ENCODE data around the gene PLPP4. TPM values are rescaled to one million over a fixed set of nuclear protein-coding genes. Genes with fewer than 3 reads are reported as not detected.

The PLPP4 gene
- total and polyA plus RNA-seq, 2 donors from 2014 or later = 6.4 to 11.2 TPM

GRCh38 chr10:120505866-120506265, 48.8 kb downstream of the PLPP4 start:
- DNase-seq (no peak), FAIRE-seq (no peak)
- no peak for TF ChIP-seq CTCF (IDR thresholded peaks at IDR 0.05; ENCODE audit: borderline replicate concordance, extremely low read depth, insufficient read depth)
- Histone ChIP-seq H3K9me3 (ENCODE audit: control insufficient read depth in 2 of 3, insufficient read depth in 1 of 3, low read length in 3 of 3) (no peaks in the 10 kb centered on the region), H3K27me3 (ENCODE audit: control insufficient read depth, insufficient read depth, low read length) (no peaks in the 10 kb centered on the region), H3K9ac (ENCODE audit: low read length in 3 of 3) (no peak overlapping the region), H3K27ac (ENCODE audit: low read depth in 2 of 2, low read length in 2 of 2) (no peak overlapping the region), H3K4me3 (ENCODE audit: low read length in 3 of 3) (no peak overlapping the region), H3K36me3 (ENCODE audit: control insufficient read depth in 2 of 3, insufficient read depth in 3 of 3, low read length in 3 of 3) (no peaks in the 10 kb centered on the region), H3K4me1 (ENCODE audit: control insufficient read depth in 2 of 3, insufficient read depth in 2 of 3, low read depth in 1 of 3, low read length in 3 of 3) (no peaks in the 10 kb centered on the region)
- intact Hi-C loops (cut with DNase I) = no loop called here

GRCh38 chr10:120506674-120507073, 49.6 kb downstream of the PLPP4 start:
- Histone ChIP-seq H3K9ac (ENCODE audit: low read length in 3 of 3) (no peak overlapping the region), H3K27me3 (ENCODE audit: control insufficient read depth, insufficient read depth, low read length) (no peaks in the 10 kb centered on the region), H3K27ac (ENCODE audit: low read depth in 2 of 2, low read length in 2 of 2) (no peak overlapping the region), H3K4me3 (ENCODE audit: low read length in 3 of 3) (no peak overlapping the region), H3K36me3 (ENCODE audit: control insufficient read depth in 2 of 3, insufficient read depth in 3 of 3, low read length in 3 of 3) (no peaks in the 10 kb centered on the region), H3K4me1 (ENCODE audit: control insufficient read depth in 2 of 3, insufficient read depth in 2 of 3, low read depth in 1 of 3, low read length in 3 of 3) (no peaks in the 10 kb centered on the region), H3K9me3 (ENCODE audit: control insufficient read depth in 2 of 3, insufficient read depth in 1 of 3, low read length in 3 of 3) (no peaks in the 10 kb centered on the region)
- intact Hi-C loops (cut with DNase I) = no loop called here
- DNase-seq (no peak), FAIRE-seq (no peak)
- no peak for TF ChIP-seq CTCF (IDR thresholded peaks at IDR 0.05; ENCODE audit: borderline replicate concordance, extremely low read depth, insufficient read depth)

- no peak overlapping the region for H3K27ac ChIP-seq (ENCODE audit: low read depth in 2 of 2, low read length in 2 of 2)
- H3K27me3 ChIP-seq (ENCODE audit: control insufficient read depth, insufficient read depth, low read length) = no peaks in the 10 kb centered on the region
- H3K9me3 ChIP-seq (ENCODE audit: control insufficient read depth in 2 of 3, insufficient read depth in 1 of 3, low read length in 3 of 3) = no peaks in the 10 kb centered on the region
- TF ChIP-seq CTCF (IDR thresholded peaks at IDR 0.05; ENCODE audit: borderline replicate concordance, extremely low read depth, insufficient read depth) = no peak
- H3K4me1 ChIP-seq (ENCODE audit: control insufficient read depth in 2 of 3, insufficient read depth in 2 of 3, low read depth in 1 of 3, low read length in 3 of 3) = no peaks in the 10 kb centered on the region
- no peak overlapping the region for H3K9ac ChIP-seq (ENCODE audit: low read length in 3 of 3)
- DNase-seq = no peak
- intact Hi-C loops (cut with DNase I) = no loop called here
- FAIRE-seq = no peak
- no peaks in the 10 kb centered on the region for H3K36me3 ChIP-seq (ENCODE audit: control insufficient read depth in 2 of 3, insufficient read depth in 3 of 3, low read length in 3 of 3)
- H3K4me3 ChIP-seq (ENCODE audit: low read length in 3 of 3) = no peak overlapping the region
These were observed 50.1 kb downstream of the PLPP4 start for GRCh38 chr10:120507175-120507574.

- no peak for FAIRE-seq
- no peaks in the 10 kb centered on the region for H3K4me1 ChIP-seq (ENCODE audit: control insufficient read depth in 2 of 3, insufficient read depth in 2 of 3, low read depth in 1 of 3, low read length in 3 of 3)
- H3K36me3 ChIP-seq (ENCODE audit: control insufficient read depth in 2 of 3, insufficient read depth in 3 of 3, low read length in 3 of 3) = no peaks in the 10 kb centered on the region
- no peak for DNase-seq
- H3K27me3 ChIP-seq (ENCODE audit: control insufficient read depth, insufficient read depth, low read length) = no peaks in the 10 kb centered on the region
- H3K9me3 ChIP-seq (ENCODE audit: control insufficient read depth in 2 of 3, insufficient read depth in 1 of 3, low read length in 3 of 3) = no peaks in the 10 kb centered on the region
- TF ChIP-seq CTCF (IDR thresholded peaks at IDR 0.05; ENCODE audit: borderline replicate concordance, extremely low read depth, insufficient read depth) = no peak
- H3K9ac ChIP-seq (ENCODE audit: low read length in 3 of 3) = no peak overlapping the region
- intact Hi-C loops (cut with DNase I) = no loop called here
- no peak overlapping the region for H3K4me3 ChIP-seq (ENCODE audit: low read length in 3 of 3)
- no peak overlapping the region for H3K27ac ChIP-seq (ENCODE audit: low read depth in 2 of 2, low read length in 2 of 2)
These were observed 50.6 kb downstream of the PLPP4 start for GRCh38 chr10:120507651-120508050.

Measured in kidney (tissue), 14 donors.